PC-9 (cell line): ENCODE data around the gene AKAP13.

Experiments
- EZH2 ChIP-seq: fragments of 200-600 bp; sonication (generic); IDR thresholded peaks from 2 replicates; pipeline ENCODE4 v1.8.0; 2017; ENCODE audit warnings: antibody characterized with exemption, low read depth
- TF ChIP-seq, protein P1 (sequence below): fragments of 200-600 bp; sonication (generic); conservative IDR thresholded peaks from 2 replicates; pipeline ENCODE4 v1.6.1; 2017; ENCODE audit warnings: mixed run types, antibody characterized with exemption, mild to moderate bottlenecking, moderate library complexity

DNA sequence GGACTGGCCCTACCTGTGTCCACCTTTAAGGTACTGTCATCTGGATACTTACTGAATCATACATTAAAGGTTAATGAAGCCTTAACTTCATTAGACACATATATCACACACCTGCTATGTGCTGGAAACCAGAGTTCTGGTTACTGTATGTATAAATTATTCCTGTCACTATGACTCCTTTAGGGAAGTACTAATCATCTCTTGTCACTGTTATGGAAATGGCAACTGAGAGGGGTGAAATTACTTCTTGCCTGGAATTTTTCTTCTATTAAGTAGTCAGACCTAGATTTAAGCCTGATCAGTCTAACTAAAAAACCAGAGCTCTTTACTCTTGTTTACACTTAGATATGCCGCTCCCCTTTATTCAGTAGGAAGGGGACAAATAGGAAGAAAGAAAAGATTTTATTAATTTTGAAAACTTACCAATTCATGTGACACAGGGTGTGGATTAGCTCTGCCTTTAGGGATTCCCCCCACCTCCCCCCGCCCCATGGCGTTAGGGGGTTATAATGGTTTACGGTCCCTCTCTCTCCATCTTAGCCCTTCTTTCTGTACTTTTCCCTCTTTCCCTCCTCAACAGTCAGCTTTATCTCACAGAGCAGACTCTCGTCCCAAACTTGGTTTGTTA lies 261.8 kb downstream of the AKAP13 start:
- TF ChIP-seq, protein P1, sequence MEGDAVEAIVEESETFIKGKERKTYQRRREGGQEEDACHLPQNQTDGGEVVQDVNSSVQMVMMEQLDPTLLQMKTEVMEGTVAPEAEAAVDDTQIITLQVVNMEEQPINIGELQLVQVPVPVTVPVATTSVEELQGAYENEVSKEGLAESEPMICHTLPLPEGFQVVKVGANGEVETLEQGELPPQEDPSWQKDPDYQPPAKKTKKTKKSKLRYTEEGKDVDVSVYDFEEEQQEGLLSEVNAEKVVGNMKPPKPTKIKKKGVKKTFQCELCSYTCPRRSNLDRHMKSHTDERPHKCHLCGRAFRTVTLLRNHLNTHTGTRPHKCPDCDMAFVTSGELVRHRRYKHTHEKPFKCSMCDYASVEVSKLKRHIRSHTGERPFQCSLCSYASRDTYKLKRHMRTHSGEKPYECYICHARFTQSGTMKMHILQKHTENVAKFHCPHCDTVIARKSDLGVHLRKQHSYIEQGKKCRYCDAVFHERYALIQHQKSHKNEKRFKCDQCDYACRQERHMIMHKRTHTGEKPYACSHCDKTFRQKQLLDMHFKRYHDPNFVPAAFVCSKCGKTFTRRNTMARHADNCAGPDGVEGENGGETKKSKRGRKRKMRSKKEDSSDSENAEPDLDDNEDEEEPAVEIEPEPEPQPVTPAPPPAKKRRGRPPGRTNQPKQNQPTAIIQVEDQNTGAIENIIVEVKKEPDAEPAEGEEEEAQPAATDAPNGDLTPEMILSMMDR = no peak
- TF ChIP-seq EZH2 = no peak
